Esophagus muscularis mucosa (tissue), 4 donors: Measurements from ENCODE around the gene ANKS1B.

Experiments
- CTCF ChIP-seq, 3 experiments: fragments of 200-600 bp in 2 of 3; fragments of 450-650 bp in 1 of 3; sonication (generic) in 2 of 3; IDR thresholded peaks; one replicate each; pipeline ENCODE4 v1.5.1; 2017 to 2019; ENCODE audit warnings: antibody characterized with exemption in 3 of 3, mild to moderate bottlenecking in 2 of 3, moderate library complexity in 1 of 3
- EP300 ChIP-seq: sonication (generic); formaldehyde crosslinking; IDR thresholded peaks from one replicate; pipeline ENCODE4 v1.6.1; 2017; ENCODE audit warnings: antibody characterized with exemption
- POLR2A ChIP-seq: fragments of 450-650 bp; IDR thresholded peaks from one replicate; pipeline ENCODE4 v1.6.1; 2017; ENCODE audit warnings: antibody characterized with exemption, moderate library complexity, mild to moderate bottlenecking, low read depth
- POLR2AphosphoS5 ChIP-seq, 2 donors: sonication (generic); formaldehyde crosslinking; IDR thresholded peaks; one replicate each; pipeline ENCODE4 v1.6.1; 2017; ENCODE audit warnings: antibody characterized with exemption in 2 of 2

GRCh38 chr12:98816720-98817119 is 1168.0 kb downstream of the ANKS1B start:
- TF ChIP-seq POLR2A (no peak), CTCF (IDR thresholded peaks at IDR 0.05) (no peak), POLR2AphosphoS5 (IDR thresholded peaks at IDR 0.05) (no peak), EP300 (no peak)
